K562 (cell line): ENCODE data around the gene MLH1. TPM values are rescaled to one million over a fixed set of nuclear protein-coding genes. Genes with fewer than 3 reads are reported as not detected.

Experiments
- CEBPZ ChIP-seq: fragments of 150-350 bp; IDR thresholded peaks from 2 replicates; pipeline ENCODE4 v1.6.1; 2014; ENCODE audit warnings: low read depth, mild to moderate bottlenecking, low read length, borderline replicate concordance
- CREB1 ChIP-seq, 2 experiments: sonication (generic) in 1 of 2; formaldehyde crosslinking in 1 of 2; IDR thresholded peaks; 2 replicates each; pipeline versions ENCODE4 v1.6.1 to v1.8.0; 2012 to 2022; ENCODE audit warnings: inconsistent platforms in 1 of 2, mild to moderate bottlenecking in 1 of 2, missing genetic modification reagents in 1 of 2, moderate library complexity in 1 of 2
- CREBBP ChIP-seq: IDR thresholded peaks from one replicate; pipeline ENCODE4 v1.6.1; 2012; ENCODE audit warnings: low read depth, mild to moderate bottlenecking, control low read depth, inconsistent platforms, low read length
- CREM ChIP-seq: IDR thresholded peaks from 2 replicates; pipeline ENCODE4 v1.6.1; 2014; ENCODE audit warnings: antibody characterized with exemption, low read depth
- ERF ChIP-seq: fragments of 450-650 bp; formaldehyde crosslinking; IDR thresholded peaks from 2 replicates; pipeline ENCODE4 v1.4.0; 2020; ENCODE audit warnings: mild to moderate bottlenecking, mixed read lengths
- FOSL1 ChIP-seq: fragments of 200-800 bp; sonication (Bioruptor generic); conservative IDR thresholded peaks from 2 replicates; pipeline ENCODE4 v1.6.1; 2016; ENCODE audit warnings: missing genetic modification characterization, missing compliant biosample characterization
- HNRNPUL1 ChIP-seq: fragments of 200-400 bp; formaldehyde crosslinking; IDR thresholded peaks from 2 replicates; pipeline ENCODE4 v1.6.1; 2017; ENCODE audit warnings: low read length
- NONO ChIP-seq, 2 experiments: fragments of 200-400 bp in 1 of 2; fragments of 450-650 bp in 1 of 2; formaldehyde crosslinking in 1 of 2; IDR thresholded peaks; 2 replicates each; pipeline ENCODE4 v1.6.1; 2017; ENCODE audit warnings: low read depth in 2 of 2, mild to moderate bottlenecking in 2 of 2, moderate library complexity in 2 of 2, low read length in 1 of 2
- PTBP1 ChIP-seq: fragments of 200-400 bp; formaldehyde crosslinking; IDR thresholded peaks from 2 replicates; pipeline ENCODE4 v1.6.1; 2017; ENCODE audit warnings: low read depth, low read length
- TGIF2 ChIP-seq: sonication (generic); formaldehyde crosslinking; IDR thresholded peaks from 2 replicates; pipeline ENCODE4 v1.8.1; 2022; ENCODE audit warnings: mild to moderate bottlenecking, missing genetic modification reagents, moderate library complexity
- ZBTB43 ChIP-seq: sonication (generic); formaldehyde crosslinking; IDR thresholded peaks from 2 replicates; pipeline ENCODE4 v1.8.0; 2023; ENCODE audit warnings: mild to moderate bottlenecking, missing genetic modification reagents
- ZNF408 ChIP-seq: fragments of 250-450 bp; sonication (Bioruptor Pico); IDR thresholded peaks from 2 replicates; pipeline ENCODE4 v1.4.0; 2020; ENCODE audit warnings: low read depth, mild to moderate bottlenecking, moderate library complexity
- ZNF518B ChIP-seq: fragments of 250-450 bp; sonication (Bioruptor Pico); IDR thresholded peaks from 2 replicates; pipeline ENCODE4 v1.5.0; 2021; ENCODE audit warnings: mild to moderate bottlenecking, moderate library complexity
- polyA plus RNA-seq, 8 experiments: library from polyadenylated mRNA; depleted of rRNA in 4 of 8; stranded (reverse) in 5 of 8; unstranded in 3 of 8; fragments of >200 nt; fragmentation: Nextera tagmentation in 2 of 8; fragmentation: Illumina TruSeq in 1 of 8; extraction: Ambion mirVana in 2 of 8; extraction: Trizol in 1 of 8; gene quantifications; 2 replicates each; pipeline versions ENCODE4 v1.2.1 to v1.2.3, GENCODE V29; 2011 to 2014; ENCODE audit warnings: inconsistent platforms in 1 of 8, missing spikeins in 1 of 8
- total RNA-seq, 7 experiments: library from RNA; depleted of rRNA in 6 of 7; stranded (reverse); fragments of >200 nt in 6 of 7; fragmentation: Illumina TruSeq in 2 of 7; extraction: Trizol in 2 of 7; gene quantifications; 2 replicates each; pipeline versions ENCODE4 v1.2.1 to v1.2.3, GENCODE V29; 2011 to 2021; ENCODE audit warnings: low replicate concordance in 1 of 7
- TF ChIP-seq, protein P1 (sequence below): sonication (generic); formaldehyde crosslinking; IDR thresholded peaks from 2 replicates; pipeline ENCODE4 v1.8.0; 2023; ENCODE audit warnings: mild to moderate bottlenecking, missing genetic modification reagents

The MLH1 gene
- total and polyA plus RNA-seq, 9 of the 15 experiments (the other 6 are each of a cell fraction or from before 2014, with no cell fraction given), result 76.4 to 155 (median 117) TPM

- no peak for TF ChIP-seq HNRNPUL1
- no peak for TF ChIP-seq CEBPZ
- TF ChIP-seq CREM, result peak; percentile 84
- TF ChIP-seq, protein P1, sequence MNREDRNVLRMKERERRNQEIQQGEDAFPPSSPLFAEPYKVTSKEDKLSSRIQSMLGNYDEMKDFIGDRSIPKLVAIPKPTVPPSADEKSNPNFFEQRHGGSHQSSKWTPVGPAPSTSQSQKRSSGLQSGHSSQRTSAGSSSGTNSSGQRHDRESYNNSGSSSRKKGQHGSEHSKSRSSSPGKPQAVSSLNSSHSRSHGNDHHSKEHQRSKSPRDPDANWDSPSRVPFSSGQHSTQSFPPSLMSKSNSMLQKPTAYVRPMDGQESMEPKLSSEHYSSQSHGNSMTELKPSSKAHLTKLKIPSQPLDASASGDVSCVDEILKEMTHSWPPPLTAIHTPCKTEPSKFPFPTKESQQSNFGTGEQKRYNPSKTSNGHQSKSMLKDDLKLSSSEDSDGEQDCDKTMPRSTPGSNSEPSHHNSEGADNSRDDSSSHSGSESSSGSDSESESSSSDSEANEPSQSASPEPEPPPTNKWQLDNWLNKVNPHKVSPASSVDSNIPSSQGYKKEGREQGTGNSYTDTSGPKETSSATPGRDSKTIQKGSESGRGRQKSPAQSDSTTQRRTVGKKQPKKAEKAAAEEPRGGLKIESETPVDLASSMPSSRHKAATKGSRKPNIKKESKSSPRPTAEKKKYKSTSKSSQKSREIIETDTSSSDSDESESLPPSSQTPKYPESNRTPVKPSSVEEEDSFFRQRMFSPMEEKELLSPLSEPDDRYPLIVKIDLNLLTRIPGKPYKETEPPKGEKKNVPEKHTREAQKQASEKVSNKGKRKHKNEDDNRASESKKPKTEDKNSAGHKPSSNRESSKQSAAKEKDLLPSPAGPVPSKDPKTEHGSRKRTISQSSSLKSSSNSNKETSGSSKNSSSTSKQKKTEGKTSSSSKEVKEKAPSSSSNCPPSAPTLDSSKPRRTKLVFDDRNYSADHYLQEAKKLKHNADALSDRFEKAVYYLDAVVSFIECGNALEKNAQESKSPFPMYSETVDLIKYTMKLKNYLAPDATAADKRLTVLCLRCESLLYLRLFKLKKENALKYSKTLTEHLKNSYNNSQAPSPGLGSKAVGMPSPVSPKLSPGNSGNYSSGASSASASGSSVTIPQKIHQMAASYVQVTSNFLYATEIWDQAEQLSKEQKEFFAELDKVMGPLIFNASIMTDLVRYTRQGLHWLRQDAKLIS (CRISPR knock-in tag), result no peak
- no peak for TF ChIP-seq ZBTB43
- TF ChIP-seq ERF (CRISPR knock-in tag), result no peak
- no peak for TF ChIP-seq ZNF408
- TF ChIP-seq PTBP1, result no peak
- TF ChIP-seq CREBBP, result no peak
- TF ChIP-seq ZNF518B, result no peak
- peak; percentile 81; the same call in 1 of the 2 replicates for TF ChIP-seq CREB1 (IDR thresholded peaks at IDR 0.05)
- peak; percentile 41; the same call in 1 of the 2 replicates for TF ChIP-seq CREB1 (CRISPR knock-in tag; IDR thresholded peaks at IDR 0.05)
- peak in 1 of 2 experiments; percentile 57; a peak in 1 of 4 replicates for TF ChIP-seq NONO (IDR thresholded peaks at IDR 0.05; ENCODE audit: low read depth in 2 of 2, low read length in 1 of 2)
- TF ChIP-seq FOSL1, result peak; percentile 100
- TF ChIP-seq TGIF2 (CRISPR knock-in tag), result no peak
These were observed 35.2 kb upstream of the MLH1 start (continued) for GRCh38 chr3:36957862-36958686.
